Activated CD8-positive, alpha-beta T cell treated with anti-CD3 and anti-CD28 coated beads, Interleukin-2, amount 10 ng/mL, durations not matched to agents 7 days and 5 days (primary cell): ENCODE measurements around the gene HOXA9. TPM values are rescaled to one million over a fixed set of nuclear protein-coding genes. Genes with fewer than 3 reads are reported as not detected.

Source experiments
- ATAC-seq: fragments of 150-1000 bp; cut with Tn5 transposase; one replicate; pipeline ENCODE4 v1.10.0; 2021; ENCODE audit warnings: moderate library complexity
- CTCF ChIA-PET: fragments of 350-600 bp; sonication (Branson Sonifier 250); formaldehyde crosslinking; loops from one replicate; lab custom pipeline; 2021; ENCODE audit warnings: antibody characterized with exemption; lab: Charles Lee
- POLR2A ChIA-PET: fragments of 350-600 bp; sonication (Branson Sonifier 250); formaldehyde crosslinking; loops from one replicate; lab custom pipeline; 2021; ENCODE audit warnings: antibody characterized with exemption; lab: Charles Lee
- DNase-seq: peaks from one replicate; pipeline ENCODE4 v3.0.0-alpha.2; 2020
- H3K27ac Mint-ChIP-seq: one replicate; pipeline ENCODE4 v1.8.0; 2021; ENCODE audit warnings: mild to moderate bottlenecking, mixed read lengths
- H3K27me3 Mint-ChIP-seq: one replicate; pipeline ENCODE4 v1.8.0; 2021; ENCODE audit warnings: low read depth, mixed read lengths
- H3K36me3 Mint-ChIP-seq: one replicate; pipeline ENCODE4 v1.8.0; 2021; ENCODE audit warnings: low read depth, mixed read lengths
- H3K4me1 Mint-ChIP-seq: one replicate; pipeline ENCODE4 v1.8.0; 2021; ENCODE audit warnings: low read depth, mixed read lengths
- H3K4me3 Mint-ChIP-seq: one replicate; pipeline ENCODE4 v1.8.0; 2021; ENCODE audit warnings: mild to moderate bottlenecking, mixed read lengths
- H3K9me3 Mint-ChIP-seq: one replicate; pipeline ENCODE4 v1.8.0; 2022; ENCODE audit warnings: mixed read lengths; ENCODE audit not compliant: insufficient read depth
- total RNA-seq, 2 experiments: library from RNA; stranded (reverse); gene quantifications; one replicate each; pipeline ENCODE4 v1.2.3, GENCODE V29; 2021

Gene HOXA9
- total RNA-seq, 2 experiments from 2014 or later = not detected

DNA sequence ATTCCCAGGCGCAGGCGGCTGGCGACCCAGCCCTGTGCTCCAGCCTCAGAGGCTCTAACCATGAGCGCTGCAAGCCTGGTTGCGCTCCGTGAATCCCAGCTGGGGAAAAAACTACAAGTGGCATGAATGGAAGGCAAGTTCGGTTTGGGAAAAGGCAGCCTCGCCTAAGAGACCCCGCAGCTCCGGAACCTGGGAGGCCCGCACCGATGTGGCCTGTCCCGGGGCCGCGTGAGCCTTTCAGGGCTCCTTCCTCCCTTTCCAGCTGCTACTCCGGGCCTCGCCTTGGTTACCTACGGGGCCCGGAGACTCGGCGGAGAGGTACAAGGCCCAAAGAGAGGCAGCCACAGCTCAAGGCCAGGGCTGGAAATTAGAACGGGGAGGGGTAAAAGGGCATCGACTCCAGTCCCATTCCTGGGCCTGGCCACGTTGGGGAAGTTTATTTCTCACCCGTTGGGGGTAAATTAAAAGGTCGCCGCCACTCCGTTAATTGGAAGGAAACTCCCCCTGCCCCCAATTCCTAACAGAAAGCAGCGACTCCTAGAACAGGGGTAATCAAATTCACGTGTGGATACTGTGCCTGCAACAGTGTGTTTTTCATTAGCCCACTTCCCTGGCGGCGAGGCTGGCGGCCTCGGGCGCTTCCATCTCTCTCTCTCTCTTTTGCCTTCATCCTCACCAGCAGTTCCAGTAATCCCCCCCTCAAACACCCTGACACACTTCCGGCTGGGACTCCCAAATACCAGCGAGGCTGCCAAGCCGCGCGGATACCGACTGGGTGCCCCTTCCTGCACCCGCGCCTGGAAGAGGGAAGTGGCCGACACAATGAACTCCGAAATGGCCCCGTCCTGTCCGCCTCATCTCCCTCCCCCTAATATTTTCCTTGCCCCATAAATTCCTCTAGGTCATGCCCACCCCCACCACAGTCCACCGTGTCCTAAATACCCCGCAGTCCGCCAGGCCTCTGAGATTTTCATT, 1.5 kb upstream of the HOXA9 start:
- H3K27ac Mint-ChIP-seq = peak overlapping the region; percentile 69
- no peak for DNase-seq
- peak overlapping the region; percentile 51 for H3K4me3 Mint-ChIP-seq

DNA sequence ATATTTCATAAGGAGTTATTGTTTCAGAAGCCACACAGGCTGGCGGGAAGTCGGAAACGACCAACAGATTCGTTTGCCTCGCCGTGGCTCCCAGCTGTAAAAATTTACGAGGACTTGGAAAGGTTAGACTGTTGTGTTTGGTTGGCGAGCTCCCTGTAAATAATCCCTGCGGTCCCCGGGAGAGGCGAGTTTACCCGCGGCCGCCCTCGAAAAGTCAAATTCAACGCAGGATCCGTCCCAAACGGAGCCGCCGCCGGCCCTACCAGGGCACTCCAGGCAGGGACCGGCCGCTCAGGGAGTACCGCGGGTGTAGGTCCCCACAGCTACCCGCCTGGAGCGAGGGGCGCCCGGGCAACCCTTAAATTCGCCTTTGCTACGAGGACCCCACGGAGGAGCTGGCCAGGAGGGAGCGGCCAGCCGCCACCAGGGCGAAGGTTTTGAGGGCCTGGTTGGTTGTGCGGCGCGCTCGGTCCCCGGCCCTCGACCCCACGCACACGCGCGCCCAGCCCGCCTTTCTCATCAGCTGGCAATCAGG, 726 bp upstream of the HOXA9 start:
- H3K36me3 Mint-ChIP-seq = peaks cover 8% of the 10 kb centered on the region
- H3K27ac Mint-ChIP-seq = no peak overlapping the region
- peak overlapping the region; percentile 51 for H3K4me3 Mint-ChIP-seq
- ChIA-PET POLR2A (no interaction called here), CTCF (interaction anchor here (0.9 to 1.1 kb wide), 3 partner anchors 14 to 30 kb away, joined by 3 read pairs; no protein-coding TSS in a partner anchor)
- H3K9me3 Mint-ChIP-seq = no peaks in the 10 kb centered on the region
- ATAC-seq (no peak), DNase-seq (no peak)
- peaks cover 75% of the 10 kb centered on the region for H3K27me3 Mint-ChIP-seq
- peaks cover 9% of the 10 kb centered on the region for H3K4me1 Mint-ChIP-seq

More for the DNA sequence above, 1.5 kb upstream of the HOXA9 start:
- Mint-ChIP-seq H3K27me3 (peaks cover 81% of the 10 kb centered on the region), H3K9me3 (no peaks in the 10 kb centered on the region), H3K4me1 (peaks cover 10% of the 10 kb centered on the region), H3K36me3 (peaks cover 9% of the 10 kb centered on the region)
- CTCF ChIA-PET = interaction anchor here (0.9 to 1.7 kb wide), 4 partner anchors 13 to 29 kb away, joined by 3 to 6 read pairs (median 3); no protein-coding TSS in a partner anchor
- POLR2A ChIA-PET = no interaction called here
- ATAC-seq = no peak

DNA sequence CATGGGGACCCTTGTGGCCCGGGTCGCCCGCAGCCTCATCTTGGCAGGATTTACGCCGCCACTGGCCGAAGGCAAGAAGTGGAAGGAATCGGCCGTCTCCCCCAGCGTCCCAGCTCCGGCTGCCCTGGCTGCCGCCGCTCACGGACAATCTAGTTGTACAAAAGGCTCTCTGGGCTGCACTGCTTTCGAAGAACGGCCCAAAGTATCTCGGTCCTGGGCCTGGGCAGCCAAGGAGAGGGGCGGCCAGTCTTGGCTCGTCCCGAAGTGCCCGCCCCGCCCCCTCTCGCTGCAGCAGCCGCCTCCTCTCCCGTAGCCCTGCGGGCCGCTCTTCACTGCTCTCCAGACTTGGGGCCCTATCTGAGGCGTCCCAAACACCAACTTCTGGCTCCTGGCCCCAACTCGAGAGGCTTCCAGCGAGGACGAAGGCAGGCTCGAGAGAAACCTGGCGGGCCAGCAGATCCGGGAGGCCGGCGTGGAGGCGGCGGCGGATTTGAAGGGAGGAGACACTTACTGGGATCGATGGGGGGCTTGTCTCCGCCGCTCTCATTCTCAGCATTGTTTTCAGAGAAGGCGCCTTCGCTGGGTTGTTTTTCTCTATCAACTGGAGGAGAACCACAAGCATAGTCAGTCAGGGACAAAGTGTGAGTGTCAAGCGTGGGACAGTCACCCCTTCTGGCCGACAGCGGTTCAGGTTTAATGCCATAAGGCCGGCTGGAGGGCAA, 809 bp downstream of the HOXA9 start:
- Mint-ChIP-seq H3K4me1 (peaks cover 13% of the 10 kb centered on the region), H3K27me3 (peaks cover 74% of the 10 kb centered on the region), H3K4me3 (peak overlapping the region; percentile 15), H3K9me3 (no peaks in the 10 kb centered on the region), H3K36me3 (peaks cover 8% of the 10 kb centered on the region), H3K27ac (peak overlapping the region; percentile 49)
- DNase-seq (no peak), ATAC-seq (no peak)
- CTCF ChIA-PET = interaction anchor here (4.7 kb wide), 1 partner anchor 483 kb away, joined by 85 read pairs; no protein-coding TSS in a partner anchor
- POLR2A ChIA-PET = no interaction called here

DNA sequence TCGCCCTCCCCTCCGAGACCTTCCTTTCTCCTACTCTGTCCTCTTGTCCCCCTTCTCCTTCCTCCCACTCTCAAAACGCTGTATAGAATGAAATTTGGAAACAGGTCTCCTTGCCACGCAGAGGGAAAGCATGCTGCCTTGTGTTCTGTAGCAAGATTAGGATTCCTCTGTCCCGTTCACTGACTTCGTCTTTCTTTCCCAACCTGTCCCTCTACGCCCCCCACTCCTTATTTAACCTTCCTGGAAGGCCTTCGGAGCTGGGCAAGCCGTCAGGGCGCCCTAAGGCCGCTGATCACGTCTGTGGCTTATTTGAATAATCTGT, 1.3 kb downstream of the HOXA9 start:
- H3K27ac Mint-ChIP-seq = peak overlapping the region; percentile 39
- no peak for DNase-seq
- H3K4me3 Mint-ChIP-seq = no peak overlapping the region
- H3K4me1 Mint-ChIP-seq = peaks cover 13% of the 10 kb centered on the region
- peaks cover 74% of the 10 kb centered on the region for H3K27me3 Mint-ChIP-seq
- POLR2A ChIA-PET = no interaction called here
- H3K36me3 Mint-ChIP-seq = peaks cover 8% of the 10 kb centered on the region
- CTCF ChIA-PET = interaction anchor here (1.8 to 4.7 kb wide), 3 partner anchors 32 to 483 kb away, joined by 4 to 85 read pairs (median 9); no protein-coding TSS in a partner anchor
- ATAC-seq = no peak
- H3K9me3 Mint-ChIP-seq = no peaks in the 10 kb centered on the region

DNA sequence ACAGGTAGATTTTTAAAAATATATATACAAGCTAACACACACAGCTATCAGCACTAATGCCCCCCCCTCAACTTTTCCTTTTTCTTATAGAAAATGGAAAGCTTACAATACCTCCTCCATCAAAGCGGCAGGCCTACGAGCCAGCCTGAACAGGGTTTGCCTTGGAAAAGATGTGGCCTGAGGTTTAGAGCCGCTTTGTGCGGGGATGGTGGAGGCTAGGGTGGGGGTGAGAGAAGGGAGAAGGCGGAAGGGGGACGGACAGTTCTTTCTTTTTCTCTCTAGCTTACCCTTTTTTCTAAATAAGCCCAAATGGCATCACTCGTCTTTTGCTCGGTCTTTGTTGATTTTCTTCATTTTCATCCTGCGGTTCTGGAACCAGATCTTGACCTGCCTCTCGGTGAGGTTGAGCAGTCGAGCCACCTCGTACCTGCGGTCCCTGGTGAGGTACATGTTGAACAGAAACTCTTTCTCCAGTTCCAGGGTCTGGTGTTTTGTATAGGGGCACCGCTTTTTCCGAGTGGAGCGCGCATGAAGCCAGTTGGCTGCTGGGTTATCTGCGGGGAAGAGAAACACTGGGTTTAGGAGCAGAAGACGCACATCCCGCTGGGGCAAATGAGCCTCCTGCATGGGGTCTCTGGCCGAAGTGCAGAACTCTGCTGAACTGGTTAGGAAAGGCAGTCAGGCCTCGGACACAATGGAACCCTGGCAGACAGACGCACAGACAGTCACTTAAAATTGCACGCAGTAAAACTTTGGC, 1.9 kb downstream of the HOXA9 start:
- ChIA-PET POLR2A (no interaction called here), CTCF (interaction anchor here (0.7 to 4.7 kb wide), 9 partner anchors 10 to 793 kb away, joined by 3 to 85 read pairs (median 5); partner anchors contain the start of gene HOXA13)
- no peak for ATAC-seq
- peaks cover 74% of the 10 kb centered on the region for H3K27me3 Mint-ChIP-seq
- H3K27ac Mint-ChIP-seq = peak overlapping the region; percentile 29
- DNase-seq = no peak
- no peaks in the 10 kb centered on the region for H3K9me3 Mint-ChIP-seq
- peaks cover 8% of the 10 kb centered on the region for H3K4me1 Mint-ChIP-seq
- no peak overlapping the region for H3K4me3 Mint-ChIP-seq
- H3K36me3 Mint-ChIP-seq = peaks cover 11% of the 10 kb centered on the region

DNA sequence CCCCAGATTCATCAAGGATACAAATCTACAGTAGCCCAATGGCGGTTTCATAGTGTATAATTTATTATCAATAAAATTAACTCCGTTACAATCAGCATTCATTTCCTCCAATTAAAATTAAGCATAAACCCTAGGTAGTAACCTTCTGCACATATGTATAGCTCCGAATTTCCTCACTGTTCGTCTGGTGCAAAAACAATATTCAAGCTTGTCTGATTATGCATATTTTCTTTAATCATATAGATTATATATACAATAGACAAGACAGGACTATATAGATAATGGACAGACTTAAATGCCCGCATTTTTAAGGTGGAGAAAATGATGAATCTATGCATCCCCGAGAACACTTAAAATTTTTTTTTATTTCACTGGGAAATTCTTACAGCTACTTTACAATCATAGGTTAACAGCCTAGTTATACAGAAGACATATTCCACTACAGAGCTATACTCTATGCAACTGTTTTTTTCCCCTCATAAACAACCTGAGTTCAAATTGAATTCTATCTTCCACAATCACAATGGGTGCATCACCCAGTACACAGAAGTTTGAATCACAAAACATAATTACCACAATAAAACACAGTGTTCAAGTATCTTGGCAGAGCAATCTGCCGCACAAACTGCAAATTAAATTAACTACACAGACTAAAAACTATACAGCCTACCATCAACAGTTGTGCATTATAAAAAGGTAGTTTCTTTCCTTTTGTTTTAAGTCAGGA, 2.6 kb downstream of the HOXA9 start:
- H3K4me1 Mint-ChIP-seq = peaks cover 9% of the 10 kb centered on the region
- no peak for DNase-seq

DNA sequence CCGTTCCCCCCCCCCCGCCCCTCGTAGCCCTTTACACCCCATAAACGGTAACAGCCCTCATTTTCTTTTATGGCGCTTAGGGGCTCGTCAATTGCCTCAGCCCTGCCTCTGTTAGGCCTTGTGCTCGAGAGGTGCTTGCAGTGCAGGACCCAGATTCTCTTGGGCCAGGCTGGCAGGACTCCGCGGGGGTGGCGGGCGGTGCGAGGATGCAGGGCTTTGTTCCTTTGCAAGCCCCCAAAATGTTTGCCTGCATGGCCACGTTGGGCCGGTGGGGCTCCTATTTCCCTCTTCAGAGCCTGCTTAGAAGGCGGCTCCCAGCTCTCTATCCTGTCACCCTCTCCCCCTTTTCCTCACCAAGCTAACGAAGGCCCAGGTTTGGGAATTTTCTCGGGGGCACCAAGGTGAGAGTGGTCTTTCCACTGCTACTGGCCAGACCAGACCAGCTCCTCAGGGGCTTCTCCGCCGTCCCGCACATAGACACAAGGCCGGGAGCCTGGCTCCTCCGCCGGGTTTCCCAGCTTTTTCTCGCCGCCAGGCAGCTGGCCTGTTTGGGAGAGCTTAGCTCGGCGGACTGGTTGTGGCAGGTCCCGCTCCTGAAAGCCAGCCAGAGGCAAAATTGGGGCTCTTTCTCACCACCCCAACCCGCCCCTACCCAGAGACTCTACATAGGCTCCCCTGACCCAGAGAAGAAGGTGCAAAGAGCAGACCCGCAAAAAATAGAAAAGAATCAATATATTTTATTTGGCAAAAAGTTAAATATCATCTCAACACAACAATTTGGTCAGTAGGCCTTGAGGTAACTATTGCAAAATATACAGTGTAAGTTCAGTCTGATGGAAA, 3.4 kb downstream of the HOXA9 start:
- H3K27ac Mint-ChIP-seq = no peak overlapping the region
- no peak overlapping the region for H3K4me3 Mint-ChIP-seq
- H3K9me3 Mint-ChIP-seq = no peaks in the 10 kb centered on the region
- peaks cover 76% of the 10 kb centered on the region for H3K27me3 Mint-ChIP-seq
- H3K36me3 Mint-ChIP-seq = peaks cover 11% of the 10 kb centered on the region
- CTCF ChIA-PET = interaction anchor here (1.1 to 4.7 kb wide), 14 partner anchors 10 to 792 kb away, joined by 3 to 85 read pairs (median 6); partner anchors contain the start of genes HOXA13 and HOXA3
- no peak for ATAC-seq
- H3K4me1 Mint-ChIP-seq = peaks cover 11% of the 10 kb centered on the region
- POLR2A ChIA-PET = interaction anchor here (0.7 kb wide), 1 partner anchor 11 kb away, joined by 4 read pairs; no protein-coding TSS in a partner anchor
- no peak for DNase-seq

More for the DNA sequence above, 2.6 kb downstream of the HOXA9 start:
- POLR2A ChIA-PET = no interaction called here
- Mint-ChIP-seq H3K27ac (no peak overlapping the region), H3K27me3 (peaks cover 75% of the 10 kb centered on the region), H3K9me3 (no peaks in the 10 kb centered on the region), H3K36me3 (peaks cover 13% of the 10 kb centered on the region), H3K4me3 (no peak overlapping the region)
- no peak for ATAC-seq
- CTCF ChIA-PET = interaction anchor here (0.7 to 4.7 kb wide), 11 partner anchors 10 to 792 kb away, joined by 3 to 85 read pairs (median 5); partner anchors contain the start of genes HOXA13 and HOXA3

DNA sequence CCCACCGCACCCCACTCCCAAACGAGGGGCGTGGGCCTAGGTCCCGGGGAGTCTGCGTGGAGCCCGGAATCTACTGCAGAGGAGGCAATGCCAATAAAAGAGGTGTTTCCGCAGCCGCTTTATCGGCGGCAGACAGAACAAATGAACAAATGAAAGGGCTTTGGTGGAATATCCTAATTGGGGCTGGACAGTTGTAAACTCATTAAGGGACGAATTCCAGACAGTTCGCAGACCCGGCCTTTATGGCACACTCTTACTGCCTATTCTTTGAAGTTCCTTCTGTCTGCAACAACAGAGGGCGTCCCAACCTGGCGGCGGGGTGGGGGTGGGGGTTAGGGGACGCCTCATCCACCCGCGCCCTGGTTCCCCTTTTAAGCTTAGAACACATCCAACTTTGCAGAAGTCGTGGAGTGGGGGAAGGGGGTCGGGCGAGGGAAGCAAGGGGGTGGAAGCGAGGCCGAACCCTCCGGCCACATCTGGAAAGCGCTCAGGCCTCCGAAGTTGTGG, 4.1 kb downstream of the HOXA9 start:
- Mint-ChIP-seq H3K4me1 (peaks cover 15% of the 10 kb centered on the region), H3K27ac (no peak overlapping the region), H3K4me3 (peak overlapping the region; percentile 65), H3K9me3 (no peaks in the 10 kb centered on the region), H3K36me3 (peaks cover 10% of the 10 kb centered on the region), H3K27me3 (peaks cover 76% of the 10 kb centered on the region)
- ATAC-seq (peak; percentile 5), DNase-seq (no peak)
- ChIA-PET CTCF (interaction anchor here (0.7 to 4.7 kb wide), 25 partner anchors 9 to 791 kb away, joined by 3 to 85 read pairs (median 4); partner anchors contain the start of genes HOXA3 and HOXA5), POLR2A (interaction anchor here (0.7 kb wide), 1 partner anchor 12 kb away, joined by 4 read pairs; no protein-coding TSS in a partner anchor)

DNA sequence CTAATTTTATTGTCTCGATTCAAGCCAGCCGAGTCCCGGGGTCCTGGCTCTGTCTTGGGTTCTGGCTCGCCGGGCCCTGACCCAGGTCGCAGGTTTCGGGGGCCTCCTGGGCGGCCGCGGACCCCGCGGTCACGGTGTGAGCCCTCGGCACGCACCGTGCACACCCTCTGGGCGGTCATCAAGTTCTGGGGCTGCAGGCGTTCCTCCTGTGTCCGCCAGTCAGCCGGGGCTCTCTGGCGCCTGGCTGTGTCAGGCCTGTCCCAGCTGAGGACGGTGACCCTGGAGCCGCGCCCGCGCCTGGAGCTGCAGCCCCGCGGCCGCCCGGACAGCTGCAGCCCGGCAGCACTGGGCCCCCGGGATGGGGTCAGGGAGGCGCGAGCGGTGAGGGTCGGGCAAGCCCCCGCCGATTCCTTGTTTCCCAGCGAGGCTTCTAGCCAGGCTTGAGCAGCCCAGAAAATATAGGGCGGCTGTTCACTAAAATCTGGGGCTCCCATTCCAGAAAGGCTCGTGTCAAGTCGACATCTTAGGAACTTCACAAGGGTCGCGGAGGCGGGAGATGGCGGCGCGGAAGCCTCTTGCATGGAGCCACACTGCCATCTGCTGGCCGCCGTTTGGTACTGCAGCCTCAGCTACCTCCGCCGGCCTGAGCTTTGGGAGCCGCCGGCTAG, 4.7 kb downstream of the HOXA9 start:
- peaks cover 17% of the 10 kb centered on the region for H3K4me1 Mint-ChIP-seq
- peak; percentile 74 for ATAC-seq
- H3K4me3 Mint-ChIP-seq = peak overlapping the region; percentile 65
- ChIA-PET POLR2A (no interaction called here), CTCF (interaction anchor here (0.7 to 4.7 kb wide), 25 partner anchors 8 to 790 kb away, joined by 3 to 85 read pairs (median 4); partner anchors contain the start of genes HOXA3 and HOXA5)
- peaks cover 77% of the 10 kb centered on the region for H3K27me3 Mint-ChIP-seq
- peak; percentile 85 for DNase-seq
- H3K9me3 Mint-ChIP-seq = no peaks in the 10 kb centered on the region
- H3K36me3 Mint-ChIP-seq = peaks cover 9% of the 10 kb centered on the region
- no peak overlapping the region for H3K27ac Mint-ChIP-seq
